Testis (tissue), 3 donors: ENCODE results near the gene C19orf67. TPM values are rescaled to one million over a fixed set of nuclear protein-coding genes. Genes with fewer than 3 reads are reported as not detected.

Source experiments
- DNase-seq: peaks from one replicate; pipeline ENCODE4 v3.0.0-alpha.2; 2019
- H3K27ac ChIP-seq, 2 donors: fragments of 200-600 bp; sonication (generic); one replicate each; pipeline ENCODE4 v1.5.1; 2019
- H3K27me3 ChIP-seq: fragments of 200-600 bp; sonication (generic); one replicate; pipeline ENCODE4 v1.5.1; 2019
- H3K36me3 ChIP-seq: fragments of 200-600 bp; sonication (generic); one replicate; pipeline ENCODE4 v1.5.1; 2017; ENCODE audit warnings: low read depth; ENCODE audit errors: missing control alignments
- H3K4me1 ChIP-seq: fragments of 200-600 bp; sonication (generic); one replicate; pipeline ENCODE4 v1.5.1; 2019
- H3K4me3 ChIP-seq, 2 donors: fragments of 200-600 bp; sonication (generic); one replicate each; pipeline ENCODE4 v1.5.1; 2017 to 2019
- H3K9me3 ChIP-seq: fragments of 200-600 bp; sonication (generic); one replicate; pipeline ENCODE4 v1.5.1; 2017
- POLR2A ChIP-seq: fragments of 450-650 bp; IDR thresholded peaks from one replicate; pipeline ENCODE4 v1.6.1; 2017; ENCODE audit warnings: antibody characterized with exemption, mild to moderate bottlenecking, moderate library complexity
- WGBS, 2 donors: methylation state at CpG; one replicate each; pipeline ENCODE4 v1.1.5; 2018; 5-methylcytosine and 5-hydroxymethylcytosine counted together
- intact Hi-C: fragments of 100-400 bp; cut with DNase I; formaldehyde crosslinking; loops from one replicate; pipeline ENCODE4 v1.15.1; 2023; ENCODE audit warnings: low total_unique reads
- polyA plus RNA-seq: library from polyadenylated mRNA; stranded (reverse); fragments of 350-450 nt; fragmentation: Illumina TruSeq; extraction: RNeasy Lipid Tissue Mini Kit (QIAGEN cat#74804); gene quantifications from one replicate; pipeline ENCODE4 v1.2.3, GENCODE V29; 2014; ENCODE audit warnings: low read depth, low replicate concordance; ENCODE audit not compliant: insufficient read depth
- total RNA-seq, 2 donors: library from RNA; depleted of rRNA; stranded (reverse); fragments of >200 nt; gene quantifications; one replicate each; pipeline ENCODE4 v1.2.3, GENCODE V29; 2016
- TF ChIP-seq, protein P1 (sequence below), 3 experiments: fragments of 450-650 bp in 2 of 3; fragments of 200-600 bp in 1 of 3; sonication (generic) in 1 of 3; IDR thresholded peaks; one replicate each; pipeline ENCODE4 v1.5.1; 2016 to 2019; ENCODE audit warnings: antibody characterized with exemption in 3 of 3, mild to moderate bottlenecking in 2 of 3, moderate library complexity in 1 of 3

The C19orf67 gene
- total and polyA plus RNA-seq, 3 donors from 2014 or later: 5.0 to 12.7 (median 12.6) TPM

- H3K27me3 ChIP-seq: no peaks in the 10 kb centered on the region
- H3K36me3 ChIP-seq: no peaks in the 10 kb centered on the region
- peak overlapping the region; percentile 80 to 96 for H3K27ac ChIP-seq
- DNase-seq: peak; percentile 77
- peak overlapping the region; percentile 49 to 58 for H3K4me3 ChIP-seq
- H3K9me3 ChIP-seq: no peaks in the 10 kb centered on the region
- intact Hi-C loops: no loop called here
- TF ChIP-seq POLR2A: peak; percentile 7
- TF ChIP-seq, protein P1, sequence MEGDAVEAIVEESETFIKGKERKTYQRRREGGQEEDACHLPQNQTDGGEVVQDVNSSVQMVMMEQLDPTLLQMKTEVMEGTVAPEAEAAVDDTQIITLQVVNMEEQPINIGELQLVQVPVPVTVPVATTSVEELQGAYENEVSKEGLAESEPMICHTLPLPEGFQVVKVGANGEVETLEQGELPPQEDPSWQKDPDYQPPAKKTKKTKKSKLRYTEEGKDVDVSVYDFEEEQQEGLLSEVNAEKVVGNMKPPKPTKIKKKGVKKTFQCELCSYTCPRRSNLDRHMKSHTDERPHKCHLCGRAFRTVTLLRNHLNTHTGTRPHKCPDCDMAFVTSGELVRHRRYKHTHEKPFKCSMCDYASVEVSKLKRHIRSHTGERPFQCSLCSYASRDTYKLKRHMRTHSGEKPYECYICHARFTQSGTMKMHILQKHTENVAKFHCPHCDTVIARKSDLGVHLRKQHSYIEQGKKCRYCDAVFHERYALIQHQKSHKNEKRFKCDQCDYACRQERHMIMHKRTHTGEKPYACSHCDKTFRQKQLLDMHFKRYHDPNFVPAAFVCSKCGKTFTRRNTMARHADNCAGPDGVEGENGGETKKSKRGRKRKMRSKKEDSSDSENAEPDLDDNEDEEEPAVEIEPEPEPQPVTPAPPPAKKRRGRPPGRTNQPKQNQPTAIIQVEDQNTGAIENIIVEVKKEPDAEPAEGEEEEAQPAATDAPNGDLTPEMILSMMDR (IDR thresholded peaks at IDR 0.05): no peak
- WGBS, 2 donors: 1 to 2% methylated on average over 17 to 38 of the region's 61 CpGs
- H3K4me1 ChIP-seq: peaks cover 50% of the 10 kb centered on the region
Measured at GRCh38 chr19:14118165-14119051, 32.8 kb upstream of the C19orf67 start.

- intact Hi-C loops: no loop called here
- H3K4me1 ChIP-seq: peaks cover 57% of the 10 kb centered on the region
- peak; percentile 99 for DNase-seq
- H3K36me3 ChIP-seq: no peaks in the 10 kb centered on the region
- H3K27me3 ChIP-seq: no peaks in the 10 kb centered on the region
- peak within 1 kb of the TSS; percentile 77 to 92 for H3K4me3 ChIP-seq
- peak within 1 kb of the TSS; percentile 89 to 96 for H3K27ac ChIP-seq
- no peaks in the 10 kb centered on the region for H3K9me3 ChIP-seq
- no peak for TF ChIP-seq POLR2A
- TF ChIP-seq, protein P1 (IDR thresholded peaks at IDR 0.05): no peak
- 0 to 3% methylated on average over 6 to 16 of the region's 67 CpGs for WGBS, 2 donors
Measured at GRCh38 chr19:14117668-14118164, 32.1 kb upstream of the C19orf67 start, which contains the start of gene PRKACA. Gene PRKACA (minus strand): TSS chr19:14117762. CDS start chr19:14117547, 215 bp downstream.

- intact Hi-C loops: no loop called here
- H3K4me3 ChIP-seq: peak overlapping the region; percentile 77 to 92
- H3K4me1 ChIP-seq: peaks cover 64% of the 10 kb centered on the region
- 0 to 1% methylated on average over 11 to 27 of the region's 33 CpGs for WGBS, 2 donors
- H3K27me3 ChIP-seq: no peaks in the 10 kb centered on the region
- no peaks in the 10 kb centered on the region for H3K36me3 ChIP-seq
- no peak for TF ChIP-seq POLR2A
- TF ChIP-seq, protein P1 (IDR thresholded peaks at IDR 0.05): no peak
- peak overlapping the region; percentile 89 to 90 for H3K27ac ChIP-seq
- no peaks in the 10 kb centered on the region for H3K9me3 ChIP-seq
- peak; percentile 65 for DNase-seq
Measured at GRCh38 chr19:14116918-14117578, 31.5 kb upstream of the C19orf67 start.

DNA sequence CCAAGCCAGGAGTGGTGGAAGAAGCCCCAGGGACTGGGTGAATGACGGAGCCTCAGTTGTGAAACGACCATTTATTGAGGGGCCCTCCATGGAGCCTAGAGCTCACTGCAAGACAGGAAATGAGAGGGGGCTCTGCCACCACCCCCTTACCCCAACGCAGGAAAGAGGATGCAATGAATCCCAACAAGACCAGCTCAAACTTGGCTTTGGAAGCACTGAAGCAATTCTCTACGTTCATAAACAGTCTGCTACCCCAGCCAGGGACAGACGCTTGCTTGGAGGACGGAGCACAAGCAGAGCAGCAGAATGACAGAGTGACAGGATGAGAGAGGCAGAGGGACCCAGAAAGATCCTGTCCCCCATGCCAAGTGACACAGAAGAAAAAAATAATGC, 30.9 kb upstream of the C19orf67 start:
- Histone ChIP-seq H3K36me3 (no peaks in the 10 kb centered on the region), H3K4me3 (peak overlapping the region; percentile 77 to 92), H3K27me3 (no peaks in the 10 kb centered on the region), H3K27ac (peak overlapping the region; percentile 89 to 90), H3K4me1 (peaks cover 67% of the 10 kb centered on the region), H3K9me3 (no peaks in the 10 kb centered on the region)
- no peak for DNase-seq
- TF ChIP-seq, protein P1 (IDR thresholded peaks at IDR 0.05): no peak
- no peak for TF ChIP-seq POLR2A
- 6 to 7% methylated on average over 5 to 6 of the region's 6 CpGs for WGBS, 2 donors
- intact Hi-C loops: no loop called here
